ENCODE results near the gene TMPRSS4.
"Not testable (repeated sequence)": the region's sequence is repeated elsewhere in the genome, so short reads cannot be mapped to it uniquely, and the experiment has no call there.

The TMPRSS4 gene

GRCh38 chr11:118056806-118057205 is 20.1 kb upstream of the TMPRSS4 start:
- no peak for DNase-seq

- DNase-seq: no peak
Observed at GRCh38 chr11:118057251-118058145, 19.4 kb upstream of the TMPRSS4 start.

GRCh38 chr11:118058311-118059245 is 18.3 kb upstream of the TMPRSS4 start:
- DNase-seq: no peak

- no peak for DNase-seq
Observed at GRCh38 chr11:118059246-118059940, 17.5 kb upstream of the TMPRSS4 start.

- DNase-seq: no peak
Observed at GRCh38 chr11:118060081-118060661, 16.7 kb upstream of the TMPRSS4 start.

GRCh38 chr11:118060869-118061268 is 16.0 kb upstream of the TMPRSS4 start:
- no peak for DNase-seq

- no peak for DNase-seq
Observed at GRCh38 chr11:118061586-118062125, 15.2 kb upstream of the TMPRSS4 start.

GRCh38 chr11:118062181-118062580 is 14.7 kb upstream of the TMPRSS4 start:
- not testable (repeated sequence) for DNase-seq

- DNase-seq: not testable (repeated sequence)
Observed at GRCh38 chr11:118062631-118063030, 14.2 kb upstream of the TMPRSS4 start.

GRCh38 chr11:118064956-118065355 is 11.9 kb upstream of the TMPRSS4 start:
- DNase-seq: no peak

- no peak for DNase-seq
Observed at GRCh38 chr11:118065384-118065783, 11.5 kb upstream of the TMPRSS4 start.

GRCh38 chr11:118067006-118067405 is 9.9 kb upstream of the TMPRSS4 start:
- DNase-seq: no peak

- DNase-seq: no peak
Observed at GRCh38 chr11:118068206-118068944, 8.5 kb upstream of the TMPRSS4 start.

- DNase-seq: no peak
Observed at GRCh38 chr11:118068945-118069612, 7.8 kb upstream of the TMPRSS4 start.

- no peak for DNase-seq
Observed at GRCh38 chr11:118071416-118072030, 5.4 kb upstream of the TMPRSS4 start.

- DNase-seq: no peak
Observed at GRCh38 chr11:118073554-118073953, 3.3 kb upstream of the TMPRSS4 start.

- DNase-seq: no peak
Observed at GRCh38 chr11:118074091-118074685, 2.7 kb upstream of the TMPRSS4 start.

- DNase-seq: no peak
Observed at GRCh38 chr11:118074785-118075184, 2.1 kb upstream of the TMPRSS4 start.

GRCh38 chr11:118078911-118079411 is 2.1 kb downstream of the TMPRSS4 start:
- no peak for DNase-seq

- DNase-seq: no peak
Observed at GRCh38 chr11:118079491-118079890, 2.6 kb downstream of the TMPRSS4 start.
